Trophoblast cell (in vitro differentiated cells and primary cell): ENCODE measurements around the gene LAMB1.

Source experiments
- DNase-seq, 2 donors: peaks; one replicate each; pipeline ENCODE4 v3.0.0-alpha.2; 2016
- H2AFZ ChIP-seq: 2 replicates; pipeline ENCODE4 v1.6.1; 2013; ENCODE audit warnings: low read length, moderate library complexity, mild to moderate bottlenecking; ENCODE audit not compliant: insufficient read depth, poor library complexity
- H2AK5ac ChIP-seq: 2 replicates; pipeline ENCODE4 v1.6.1; 2013; ENCODE audit warnings: mild to moderate bottlenecking, low read length
- H2BK120ac ChIP-seq: 2 replicates; pipeline ENCODE4 v1.6.1; 2013; ENCODE audit warnings: low read length, mild to moderate bottlenecking, moderate library complexity; ENCODE audit not compliant: insufficient read depth, poor library complexity
- H2BK12ac ChIP-seq: 2 replicates; pipeline ENCODE4 v1.6.1; 2013; ENCODE audit warnings: mild to moderate bottlenecking, low read length, moderate library complexity
- H2BK5ac ChIP-seq: 2 replicates; pipeline ENCODE4 v1.6.1; 2013; ENCODE audit warnings: low read length, low read depth, moderate library complexity, mild to moderate bottlenecking; ENCODE audit not compliant: poor library complexity
- H3K14ac ChIP-seq: 2 replicates; pipeline ENCODE4 v1.6.1; 2013; ENCODE audit warnings: mild to moderate bottlenecking, low read length
- H3K18ac ChIP-seq: 2 replicates; pipeline ENCODE4 v1.6.1; 2013; ENCODE audit warnings: mild to moderate bottlenecking, low read length
- H3K23ac ChIP-seq: 2 replicates; pipeline ENCODE4 v1.6.1; 2013; ENCODE audit warnings: low read length
- H3K27ac ChIP-seq: 2 replicates; pipeline ENCODE4 v1.5.1; 2013; ENCODE audit warnings: low read depth, mild to moderate bottlenecking, inconsistent platforms, low read length, moderate library complexity
- H3K27me3 ChIP-seq: 2 replicates; pipeline ENCODE4 v1.6.1; 2013; ENCODE audit warnings: inconsistent platforms, mild to moderate bottlenecking, low read length, moderate library complexity; ENCODE audit not compliant: insufficient read depth
- H3K36me3 ChIP-seq, 2 experiments: 1 replicate in 1 of 2; 2 replicates in 1 of 2; pipeline ENCODE4 v1.6.1; 2013; ENCODE audit warnings: low read length in 2 of 2, mild to moderate bottlenecking in 2 of 2, moderate library complexity in 1 of 2; ENCODE audit not compliant: insufficient read depth in 2 of 2, control insufficient read depth in 1 of 2
- H3K4ac ChIP-seq: 2 replicates; pipeline ENCODE4 v1.6.1; 2013; ENCODE audit warnings: low read depth, mild to moderate bottlenecking, low read length, moderate library complexity
- H3K4me1 ChIP-seq, 2 experiments: 1 replicate in 1 of 2; 2 replicates in 1 of 2; pipeline ENCODE4 v1.6.1; 2013; ENCODE audit warnings: low read length in 2 of 2, mild to moderate bottlenecking in 2 of 2, moderate library complexity in 1 of 2; ENCODE audit not compliant: insufficient read depth in 2 of 2, control insufficient read depth in 1 of 2
- H3K4me2 ChIP-seq: 2 replicates; pipeline ENCODE4 v1.6.1; 2013; ENCODE audit warnings: inconsistent platforms, mild to moderate bottlenecking, low read length, moderate library complexity
- H3K4me3 ChIP-seq: 2 replicates; pipeline ENCODE4 v1.5.1; 2013; ENCODE audit warnings: mild to moderate bottlenecking, low read depth, low read length, inconsistent platforms
- H3K79me1 ChIP-seq: one replicate; pipeline ENCODE4 v1.6.1; 2013; ENCODE audit warnings: low read length
- H3K79me2 ChIP-seq: 2 replicates; pipeline ENCODE4 v1.6.1; 2013; ENCODE audit warnings: low read length, mild to moderate bottlenecking; ENCODE audit not compliant: control insufficient read depth, insufficient read depth, poor library complexity
- H3K9ac ChIP-seq: 2 replicates; pipeline ENCODE4 v1.6.1; 2013; ENCODE audit warnings: mild to moderate bottlenecking, low read length
- H3K9me3 ChIP-seq: 2 replicates; pipeline ENCODE4 v1.6.1; 2013; ENCODE audit warnings: low read depth, mild to moderate bottlenecking, control low read depth, inconsistent platforms, low read length; ENCODE audit not compliant: insufficient read depth
- H4K12ac ChIP-seq: 2 replicates; pipeline ENCODE4 v1.6.1; 2013; ENCODE audit warnings: low read depth, mild to moderate bottlenecking, low read length, moderate library complexity
- H4K8ac ChIP-seq: 2 replicates; pipeline ENCODE4 v1.6.1; 2013; ENCODE audit warnings: low read depth, mild to moderate bottlenecking, low read length, moderate library complexity
- H4K91ac ChIP-seq: one replicate; pipeline ENCODE4 v1.6.1; 2013; ENCODE audit warnings: low read depth, mild to moderate bottlenecking, low read length, moderate library complexity
- WGBS: extraction: QIAGEN DNeasy Blood & Tissue Kit; methylation state at CpG from one replicate; pipeline ENCODE4 v1.1.7; 2013; ENCODE audit warnings: missing lambda C conversion rate; ENCODE audit not compliant: insufficient read length, insufficient coverage; ENCODE audit errors: extremely low coverage; 5-methylcytosine and 5-hydroxymethylcytosine counted together

LAMB1 gene

DNA sequence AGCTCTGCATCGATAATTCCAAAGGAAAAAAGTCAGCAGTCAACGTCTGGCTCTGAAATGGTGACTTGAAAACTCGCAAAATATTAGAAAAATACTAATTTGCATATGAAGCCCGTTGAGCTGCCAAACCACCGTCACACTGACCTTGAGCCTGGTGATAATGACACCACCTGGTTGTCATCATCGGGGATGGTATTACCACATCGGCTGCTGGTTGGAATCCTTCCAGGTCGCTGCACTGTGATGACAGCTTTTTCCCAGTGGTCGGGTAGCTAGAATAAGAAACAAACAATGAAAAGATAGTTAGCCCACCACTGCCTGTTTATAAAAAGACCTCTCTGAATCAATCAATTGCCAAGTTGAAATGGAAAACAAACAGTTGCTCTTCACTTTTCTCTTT is 41.6 kb downstream of the LAMB1 start:
- no peaks in the 10 kb centered on the region for H3K79me1 ChIP-seq
- DNase-seq: peak in 1 of 2 donors; percentile 63
- H2BK120ac ChIP-seq: no peak overlapping the region
- H3K4ac ChIP-seq: no peak overlapping the region
- peaks cover 53 to 79% of the 10 kb centered on the region in 2 experiments for H3K36me3 ChIP-seq
- H3K4me3 ChIP-seq: no peak overlapping the region
- no peak overlapping the region for H2AFZ ChIP-seq
- H4K8ac ChIP-seq: no peak overlapping the region
- no CpG with 5 or more reads among the region's 9 CpGs for WGBS
- no peak overlapping the region for H3K9ac ChIP-seq
- no peaks in the 10 kb centered on the region for H3K9me3 ChIP-seq
- no peak overlapping the region for H3K27ac ChIP-seq
- no peak overlapping the region for H3K14ac ChIP-seq
- H3K27me3 ChIP-seq: no peaks in the 10 kb centered on the region
- H2BK5ac ChIP-seq: no peak overlapping the region
- H2AK5ac ChIP-seq: no peak overlapping the region
- no peak overlapping the region for H4K12ac ChIP-seq
- peaks cover 0 to 4% of the 10 kb centered on the region in 2 experiments for H3K4me1 ChIP-seq
- no peak overlapping the region for H3K4me2 ChIP-seq
- no peaks in the 10 kb centered on the region for H3K79me2 ChIP-seq
- H4K91ac ChIP-seq: no peak overlapping the region
- no peak overlapping the region for H3K18ac ChIP-seq
- no peak overlapping the region for H2BK12ac ChIP-seq
- H3K23ac ChIP-seq: no peak overlapping the region

DNA sequence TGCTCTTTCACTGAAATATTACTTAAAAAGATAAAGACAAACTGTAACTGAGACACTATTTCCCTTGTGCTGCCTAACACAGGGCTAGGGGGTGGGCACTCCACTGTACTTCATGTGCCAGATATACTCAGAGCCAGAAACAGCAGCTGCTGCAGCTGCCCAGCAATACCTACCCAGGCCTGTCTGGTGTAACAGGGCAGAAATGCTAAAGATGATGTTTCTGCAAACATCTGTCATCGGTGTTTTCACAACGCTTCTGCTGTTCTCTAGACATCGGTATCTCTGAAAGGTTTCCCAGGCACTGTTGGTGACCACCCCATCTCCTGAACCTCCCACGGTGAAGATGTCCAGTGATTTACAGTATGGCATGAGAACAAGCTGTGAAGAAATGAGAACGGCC is 42.7 kb downstream of the LAMB1 start:
- peaks cover 54 to 81% of the 10 kb centered on the region in 2 experiments for H3K36me3 ChIP-seq
- H3K79me2 ChIP-seq: no peaks in the 10 kb centered on the region
- H3K79me1 ChIP-seq: no peaks in the 10 kb centered on the region
- H4K8ac ChIP-seq: no peak overlapping the region
- DNase-seq: no peak
- peak overlapping the region; percentile 54 for H3K23ac ChIP-seq
- H4K12ac ChIP-seq: no peak overlapping the region
- H2BK5ac ChIP-seq: no peak overlapping the region
- H3K27ac ChIP-seq: no peak overlapping the region
- no CpG with 5 or more reads among the region's 5 CpGs for WGBS
- no peaks in the 10 kb centered on the region for H3K9me3 ChIP-seq
- H3K27me3 ChIP-seq: no peaks in the 10 kb centered on the region
- H2AFZ ChIP-seq: no peak overlapping the region
- H3K9ac ChIP-seq: no peak overlapping the region
- no peak overlapping the region for H4K91ac ChIP-seq
- H3K4me2 ChIP-seq: no peak overlapping the region
- no peak overlapping the region for H3K4ac ChIP-seq
- no peak overlapping the region for H2BK120ac ChIP-seq
- H3K4me1 ChIP-seq: peaks cover 0 to 4% of the 10 kb centered on the region in 2 experiments
- no peak overlapping the region for H3K14ac ChIP-seq
- H2AK5ac ChIP-seq: no peak overlapping the region
- no peak overlapping the region for H2BK12ac ChIP-seq
- no peak overlapping the region for H3K4me3 ChIP-seq
- H3K18ac ChIP-seq: no peak overlapping the region

DNA sequence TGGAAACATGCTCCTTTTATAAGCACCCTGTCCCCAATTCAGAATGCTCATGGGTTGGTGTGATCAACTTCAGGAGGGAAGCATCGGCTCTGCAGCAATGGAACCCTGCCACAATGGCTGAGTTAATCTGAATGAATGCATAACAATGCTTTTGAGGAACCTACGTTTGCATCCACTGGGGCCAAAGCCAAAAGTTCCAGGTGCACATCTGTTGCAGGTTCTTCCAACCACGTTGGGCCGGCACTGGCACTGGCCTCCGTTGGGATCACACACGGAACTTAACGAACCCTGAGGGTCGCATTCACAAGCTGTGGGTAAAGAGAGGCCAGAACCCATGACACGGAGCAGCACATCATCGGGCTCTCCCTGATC is 43.4 kb downstream of the LAMB1 start:
- peaks cover 0 to 4% of the 10 kb centered on the region in 2 experiments for H3K4me1 ChIP-seq
- H3K27me3 ChIP-seq: no peaks in the 10 kb centered on the region
- H3K18ac ChIP-seq: no peak overlapping the region
- no peak overlapping the region for H3K4ac ChIP-seq
- H3K27ac ChIP-seq: no peak overlapping the region
- no peak overlapping the region for H3K14ac ChIP-seq
- H2BK5ac ChIP-seq: no peak overlapping the region
- no peak for DNase-seq
- no peak overlapping the region for H3K23ac ChIP-seq
- no peak overlapping the region for H2BK120ac ChIP-seq
- H3K79me1 ChIP-seq: no peaks in the 10 kb centered on the region
- H4K8ac ChIP-seq: no peak overlapping the region
- no peak overlapping the region for H4K91ac ChIP-seq
- WGBS: no CpG with 5 or more reads among the region's 10 CpGs
- no peak overlapping the region for H4K12ac ChIP-seq
- H2AFZ ChIP-seq: no peak overlapping the region
- H3K79me2 ChIP-seq: no peaks in the 10 kb centered on the region
- no peak overlapping the region for H3K4me3 ChIP-seq
- H2AK5ac ChIP-seq: no peak overlapping the region
- H2BK12ac ChIP-seq: no peak overlapping the region
- H3K9ac ChIP-seq: no peak overlapping the region
- H3K9me3 ChIP-seq: no peaks in the 10 kb centered on the region
- H3K36me3 ChIP-seq: peaks cover 52 to 75% of the 10 kb centered on the region in 2 experiments
- H3K4me2 ChIP-seq: no peak overlapping the region

DNA sequence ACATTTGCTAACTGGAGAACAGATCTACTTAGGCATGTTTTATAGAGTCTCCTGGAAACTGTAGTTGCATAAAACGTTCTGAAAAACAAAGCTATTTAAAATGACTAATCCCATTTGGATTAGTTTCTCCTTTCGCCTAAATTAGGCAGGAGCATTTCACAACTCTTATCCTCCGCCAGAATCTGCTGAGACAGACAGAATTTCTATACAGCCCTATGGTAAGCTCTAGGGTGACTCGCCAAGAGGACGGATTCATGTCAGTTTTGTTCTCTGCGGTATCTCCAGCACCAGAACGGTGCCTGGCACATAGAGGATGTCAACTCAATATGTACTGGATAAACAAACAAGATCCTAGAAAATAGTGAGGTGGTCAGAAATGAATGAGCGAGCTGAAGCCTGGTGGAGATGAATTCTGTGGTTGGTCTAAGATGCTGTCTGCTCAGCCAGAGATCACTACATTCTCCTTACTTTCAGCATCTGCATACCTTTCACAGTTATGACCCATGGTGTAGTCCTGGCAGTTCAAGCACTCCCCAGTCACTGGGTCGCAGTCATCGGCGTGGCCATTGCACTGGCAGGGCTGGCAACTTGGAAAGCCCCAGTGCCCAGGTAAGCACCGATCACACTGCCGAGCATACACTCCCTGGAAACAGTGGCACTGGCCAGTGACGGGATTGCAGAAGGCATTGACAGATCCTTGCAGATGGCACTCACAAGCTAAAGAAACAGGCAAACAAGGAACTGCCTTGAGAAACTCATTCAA is 44.0 kb downstream of the LAMB1 start:
- Histone ChIP-seq H3K4me1 (peaks cover 0 to 6% of the 10 kb centered on the region in 2 experiments), H3K18ac (no peak overlapping the region), H3K36me3 (peaks cover 51 to 72% of the 10 kb centered on the region in 2 experiments), H3K4me2 (no peak overlapping the region), H2BK5ac (no peak overlapping the region), H3K14ac (no peak overlapping the region), H4K91ac (no peak overlapping the region), H4K12ac (no peak overlapping the region), H3K27ac (no peak overlapping the region), H2BK120ac (no peak overlapping the region), H4K8ac (no peak overlapping the region), H3K23ac (no peak overlapping the region), H3K79me2 (no peaks in the 10 kb centered on the region), H3K79me1 (no peaks in the 10 kb centered on the region), H3K9ac (no peak overlapping the region), H2AK5ac (no peak overlapping the region), H3K9me3 (no peaks in the 10 kb centered on the region), H3K27me3 (no peaks in the 10 kb centered on the region), H3K4me3 (peak overlapping the region; percentile 31), H2AFZ (no peak overlapping the region), H3K4ac (no peak overlapping the region), H2BK12ac (no peak overlapping the region)
- no CpG with 5 or more reads among the region's 14 CpGs for WGBS
- DNase-seq: peak; percentile 58 to 86
